ENCODE results near the gene MRGPRD. TPM values are rescaled to one million over a fixed set of nuclear protein-coding genes. Genes with fewer than 3 reads are reported as not detected.

MRGPRD gene
- total and polyA plus RNA-seq, 7 donors: not detected

DNA sequence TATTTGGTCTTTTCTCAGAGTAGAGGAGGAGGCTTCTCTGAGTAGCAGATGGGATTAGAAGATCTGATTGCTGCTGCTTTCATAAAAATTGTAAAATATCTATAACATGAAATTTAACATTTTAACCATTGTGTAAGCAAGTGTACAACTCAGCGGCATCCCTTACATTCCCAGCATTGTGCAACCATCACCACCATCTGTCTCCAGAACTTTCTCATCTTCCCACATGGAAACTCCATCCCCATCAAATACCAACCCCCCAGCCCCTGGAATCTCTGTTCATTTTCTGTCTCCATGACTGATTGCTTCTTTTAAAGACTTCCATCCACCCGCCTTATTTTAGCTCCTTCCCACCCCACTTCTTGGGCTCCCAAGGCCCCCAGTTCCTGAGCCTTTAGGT, 32.3 kb downstream of the MRGPRD start:
- ATAC-seq (no peak), DNase-seq (no peak)
- TF ChIP-seq, protein P1, sequence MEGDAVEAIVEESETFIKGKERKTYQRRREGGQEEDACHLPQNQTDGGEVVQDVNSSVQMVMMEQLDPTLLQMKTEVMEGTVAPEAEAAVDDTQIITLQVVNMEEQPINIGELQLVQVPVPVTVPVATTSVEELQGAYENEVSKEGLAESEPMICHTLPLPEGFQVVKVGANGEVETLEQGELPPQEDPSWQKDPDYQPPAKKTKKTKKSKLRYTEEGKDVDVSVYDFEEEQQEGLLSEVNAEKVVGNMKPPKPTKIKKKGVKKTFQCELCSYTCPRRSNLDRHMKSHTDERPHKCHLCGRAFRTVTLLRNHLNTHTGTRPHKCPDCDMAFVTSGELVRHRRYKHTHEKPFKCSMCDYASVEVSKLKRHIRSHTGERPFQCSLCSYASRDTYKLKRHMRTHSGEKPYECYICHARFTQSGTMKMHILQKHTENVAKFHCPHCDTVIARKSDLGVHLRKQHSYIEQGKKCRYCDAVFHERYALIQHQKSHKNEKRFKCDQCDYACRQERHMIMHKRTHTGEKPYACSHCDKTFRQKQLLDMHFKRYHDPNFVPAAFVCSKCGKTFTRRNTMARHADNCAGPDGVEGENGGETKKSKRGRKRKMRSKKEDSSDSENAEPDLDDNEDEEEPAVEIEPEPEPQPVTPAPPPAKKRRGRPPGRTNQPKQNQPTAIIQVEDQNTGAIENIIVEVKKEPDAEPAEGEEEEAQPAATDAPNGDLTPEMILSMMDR (IDR thresholded peaks at IDR 0.05): no peak
- intact Hi-C loops (cut with DNase I): no loop called here
- H3K27ac ChIP-seq: no peak overlapping the region
- H3K4me3 ChIP-seq: no peak overlapping the region
- H3K4me1 ChIP-seq: no peaks in the 10 kb centered on the region
- no peaks in the 10 kb centered on the region for H3K9me3 ChIP-seq
- H3K27me3 ChIP-seq (ENCODE audit: insufficient read depth in 3 of 3, low read length in 2 of 3): no peaks in the 10 kb centered on the region
- 53 to 74% (median 67%) methylated on average over 2 of the region's 2 CpGs for WGBS, 3 donors
- no peaks in the 10 kb centered on the region for H3K36me3 ChIP-seq (ENCODE audit: insufficient read depth in 1 of 2, low read depth in 1 of 2)

DNA sequence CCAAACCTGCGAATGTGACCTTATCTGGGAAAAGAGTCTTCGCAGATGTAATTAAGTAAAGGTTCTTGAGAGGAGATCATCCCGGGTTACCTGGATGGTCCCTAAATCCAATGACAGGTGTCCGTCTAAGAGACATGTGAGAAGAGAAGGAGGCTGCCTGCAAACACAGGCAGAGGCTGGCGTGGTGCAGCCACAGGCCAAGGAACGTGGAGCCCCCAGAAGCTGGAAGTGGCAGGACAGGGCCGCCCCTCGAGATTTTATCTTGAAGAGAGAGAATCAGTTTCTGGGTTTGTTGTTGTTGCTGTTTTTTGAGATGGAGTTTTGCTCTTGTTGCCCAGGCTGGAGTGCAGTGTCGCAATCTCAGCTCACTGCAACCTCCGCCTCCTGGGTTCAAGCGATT, 33.6 kb downstream of the MRGPRD start:
- no peak overlapping the region for H3K27ac ChIP-seq
- intact Hi-C loops (cut with DNase I): no loop called here

DNA sequence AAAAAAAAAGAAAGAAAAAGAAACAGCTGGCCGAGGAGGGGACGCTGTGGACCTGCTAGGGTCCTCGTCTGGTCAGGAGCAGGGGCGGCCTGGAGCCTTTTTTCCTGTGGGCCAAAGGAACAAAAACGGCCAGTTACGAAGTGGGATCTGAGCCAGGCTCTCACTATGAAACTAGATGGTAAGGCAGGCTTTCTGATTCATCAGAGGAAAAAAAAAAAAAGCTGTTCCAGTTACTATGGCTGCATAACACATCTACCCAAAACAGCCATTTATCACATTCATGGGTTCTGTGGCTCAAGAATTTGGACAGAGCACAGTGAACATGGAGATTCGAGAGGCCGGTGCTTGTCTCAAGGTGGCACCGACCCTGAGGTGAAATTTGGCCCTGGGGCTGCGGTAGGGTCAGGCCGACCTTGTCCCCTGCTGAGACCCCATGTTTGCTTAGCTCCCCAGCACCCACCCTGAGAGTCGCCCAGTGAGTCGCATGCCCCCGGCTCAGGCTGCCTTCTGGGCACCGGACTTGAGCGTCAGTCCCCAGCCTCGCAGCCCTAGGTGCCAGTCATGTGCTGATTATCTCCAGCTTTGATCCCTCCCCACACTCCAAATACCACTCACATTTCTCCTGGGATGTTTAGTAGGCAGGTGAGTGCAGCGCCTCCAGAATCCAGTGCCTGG, 34.2 kb downstream of the MRGPRD start:
- H3K27ac ChIP-seq: no peak overlapping the region
- peaks cover 0 to 6% of the 10 kb centered on the region in 2 donors for H3K36me3 ChIP-seq (ENCODE audit: insufficient read depth in 1 of 2, low read depth in 1 of 2)
- 36 to 51% (median 37%) methylated on average over 18 of the region's 18 CpGs for WGBS, 3 donors
- H3K9me3 ChIP-seq: no peaks in the 10 kb centered on the region
- TF ChIP-seq, protein P1 (IDR thresholded peaks at IDR 0.05): no peak
- ATAC-seq (peak in 1 of 4 donors; percentile 17), DNase-seq (no peak)
- intact Hi-C loops (cut with DNase I): no loop called here
- H3K27me3 ChIP-seq (ENCODE audit: insufficient read depth in 3 of 3, low read length in 2 of 3): no peaks in the 10 kb centered on the region
- no peak overlapping the region for H3K4me3 ChIP-seq
- no peaks in the 10 kb centered on the region for H3K4me1 ChIP-seq

More for the DNA sequence above, 33.6 kb downstream of the MRGPRD start:
- TF ChIP-seq, protein P1 (IDR thresholded peaks at IDR 0.05): no peak
- H3K27me3 ChIP-seq (ENCODE audit: insufficient read depth in 3 of 3, low read length in 2 of 3): no peaks in the 10 kb centered on the region
- ATAC-seq: no peak
- DNase-seq: no peak
- WGBS, 3 donors: 73 to 83% (median 80%) methylated on average over 9 to 11 of the region's 11 CpGs
- peaks cover 0 to 2% of the 10 kb centered on the region in 2 donors for H3K36me3 ChIP-seq (ENCODE audit: insufficient read depth in 1 of 2, low read depth in 1 of 2)
- no peak overlapping the region for H3K4me3 ChIP-seq
- H3K9me3 ChIP-seq: no peaks in the 10 kb centered on the region
- no peaks in the 10 kb centered on the region for H3K4me1 ChIP-seq

DNA sequence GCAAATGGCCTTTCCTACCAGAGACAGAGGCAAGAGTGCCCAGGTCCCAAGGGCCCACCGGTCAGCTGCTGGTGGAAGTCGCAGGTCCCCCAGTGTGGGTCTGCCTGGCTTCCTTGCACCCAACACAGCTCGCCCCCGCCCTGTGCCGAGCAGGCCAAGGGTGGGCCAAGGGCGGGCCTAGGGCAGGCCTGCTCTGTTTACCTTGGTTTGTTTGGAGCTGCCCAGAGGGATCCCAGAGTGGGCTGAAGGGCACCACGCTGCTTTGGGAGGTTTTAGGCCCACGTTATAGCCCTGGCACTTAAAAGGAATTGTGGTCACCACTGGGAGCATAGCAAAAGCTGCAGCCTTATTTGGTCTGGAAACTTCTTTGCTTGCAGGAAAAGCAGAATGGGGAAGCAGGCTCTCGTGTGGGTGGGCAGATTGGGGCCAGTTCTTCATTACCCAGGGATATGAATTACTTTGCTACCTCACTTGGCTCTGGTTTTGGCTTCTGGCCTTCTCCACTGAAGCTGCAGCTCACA, 38.0 kb downstream of the MRGPRD start:
- H3K36me3 ChIP-seq (ENCODE audit: insufficient read depth in 1 of 2, low read depth in 1 of 2): peaks cover 0 to 33% of the 10 kb centered on the region in 2 donors
- intact Hi-C loops (cut with DNase I): no loop called here
- H3K4me1 ChIP-seq: no peaks in the 10 kb centered on the region
- DNase-seq (no peak), ATAC-seq (no peak)
- H3K27ac ChIP-seq: peak overlapping the region; percentile 41
- H3K27me3 ChIP-seq (ENCODE audit: insufficient read depth in 3 of 3, low read length in 2 of 3): no peaks in the 10 kb centered on the region
- WGBS, 3 donors: 60 to 72% (median 63%) methylated on average over 9 of the region's 9 CpGs
- TF ChIP-seq, protein P1 (IDR thresholded peaks at IDR 0.05): no peak
- no peaks in the 10 kb centered on the region for H3K9me3 ChIP-seq
- no peak overlapping the region for H3K4me3 ChIP-seq
